Loucy (cell line): Measurements from ENCODE around the gene LUZP1.
A peak's percentile ranks its signal among the peaks of the same experiment; 100 is the strongest.

Experiments used
- H2AFZ ChIP-seq: fragments of 200-600 bp; sonication (generic); 2 replicates; pipeline ENCODE4 v1.6.0; 2016; ENCODE audit warnings: antibody characterized with exemption, mild to moderate bottlenecking, low read length, moderate library complexity
- H3F3A ChIP-seq: fragments of 200-600 bp; 2 replicates; pipeline ENCODE4 v1.6.0; 2016; ENCODE audit warnings: antibody characterized with exemption, low read depth, mild to moderate bottlenecking
- H3K27me3 ChIP-seq: fragments of 200-600 bp; sonication (generic); 2 replicates; pipeline ENCODE4 v1.6.1; 2014; ENCODE audit warnings: low read length, mild to moderate bottlenecking; ENCODE audit not compliant: insufficient read depth, poor library complexity, severe bottlenecking
- H3K36me3 ChIP-seq: fragments of 200-600 bp; sonication (generic); 2 replicates; pipeline ENCODE4 v1.6.1; 2016; ENCODE audit warnings: low read length; ENCODE audit not compliant: insufficient read depth
- H3K4me1 ChIP-seq: fragments of 200-600 bp; sonication (generic); 2 replicates; pipeline ENCODE4 v1.5.1; 2014; ENCODE audit warnings: low read length, mild to moderate bottlenecking; ENCODE audit not compliant: insufficient read depth, poor library complexity, severe bottlenecking
- H3K4me2 ChIP-seq: fragments of 200-600 bp; sonication (generic); 2 replicates; pipeline ENCODE4 v1.6.0; 2014; ENCODE audit warnings: antibody characterized with exemption, low read length, low read depth, mild to moderate bottlenecking; ENCODE audit not compliant: poor library complexity, severe bottlenecking
- H3K4me3 ChIP-seq: fragments of 200-600 bp; sonication (generic); 2 replicates; pipeline ENCODE4 v1.5.1; 2014; ENCODE audit warnings: low read length, mild to moderate bottlenecking, mixed read lengths; ENCODE audit not compliant: poor library complexity, severe bottlenecking
- H3K79me2 ChIP-seq: fragments of 200-600 bp; sonication (generic); 2 replicates; pipeline ENCODE4 v1.6.1; 2014; ENCODE audit warnings: low read length; ENCODE audit not compliant: insufficient read depth
- H3K9ac ChIP-seq: fragments of 200-600 bp; sonication (generic); 2 replicates; pipeline ENCODE4 v1.6.0; 2014; ENCODE audit warnings: mild to moderate bottlenecking, low read depth, low read length, moderate library complexity; ENCODE audit not compliant: poor library complexity, severe bottlenecking
- H3K9me2 ChIP-seq: fragments of 200-600 bp; sonication (generic); replicated peaks from 2 replicates; pipeline ENCODE4 v1.6.1; 2016; ENCODE audit warnings: low read depth, low read length, mixed read lengths
- H3K9me3 ChIP-seq: fragments of 200-600 bp; sonication (generic); 2 replicates; pipeline ENCODE4 v1.6.1; 2014; ENCODE audit warnings: mild to moderate bottlenecking, antibody characterized with exemption, low read length, low read depth; ENCODE audit not compliant: insufficient read depth
- H4K20me1 ChIP-seq: fragments of 200-600 bp; sonication (generic); 2 replicates; pipeline ENCODE4 v1.6.0; 2014; ENCODE audit warnings: antibody characterized with exemption, low read length, mild to moderate bottlenecking; ENCODE audit not compliant: insufficient read depth, poor library complexity, severe bottlenecking
- EZH2phosphoT487 ChIP-seq: fragments of 200-600 bp; IDR thresholded peaks from 2 replicates; pipeline ENCODE4 v1.6.1; 2018; ENCODE audit warnings: antibody characterized with exemption, mild to moderate bottlenecking, moderate library complexity, borderline replicate concordance
- TF ChIP-seq, protein P1 (sequence below): fragments of 200-600 bp; sonication (generic); conservative IDR thresholded peaks from 2 replicates; pipeline ENCODE4 v1.5.1; 2014; ENCODE audit warnings: mild to moderate bottlenecking, antibody characterized with exemption, low read length

Gene LUZP1

DNA sequence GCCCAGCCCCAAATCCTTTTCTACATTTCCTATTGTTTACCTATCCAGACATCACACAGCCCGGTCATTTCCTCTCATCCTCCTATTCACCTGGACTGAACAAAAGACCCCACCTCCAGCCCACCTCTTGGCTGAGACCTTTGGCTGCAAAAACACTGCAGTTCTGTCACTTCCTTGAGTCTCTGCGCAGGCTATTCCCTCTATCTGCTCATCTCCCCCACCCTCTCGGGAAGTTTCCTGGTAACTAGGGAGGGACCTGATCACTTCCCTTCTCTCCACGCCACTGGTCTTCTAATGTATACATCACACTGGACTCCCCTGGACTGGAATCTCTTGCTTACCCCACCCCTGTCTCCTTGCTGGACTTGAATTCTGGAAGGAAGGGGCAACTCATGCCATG, 43.3 kb upstream of the LUZP1 start:
- no peaks in the 10 kb centered on the region for H3K9me2 ChIP-seq
- H3K79me2 ChIP-seq, result no peaks in the 10 kb centered on the region
- H3F3A ChIP-seq, result no peaks in the 10 kb centered on the region
- no peaks in the 10 kb centered on the region for H4K20me1 ChIP-seq
- H3K4me2 ChIP-seq, result no peak overlapping the region
- peaks cover 2% of the 10 kb centered on the region for H3K27me3 ChIP-seq
- no peak overlapping the region for H3K9ac ChIP-seq
- H3K36me3 ChIP-seq, result no peaks in the 10 kb centered on the region
- H3K4me3 ChIP-seq, result no peak overlapping the region
- TF ChIP-seq, protein P1, sequence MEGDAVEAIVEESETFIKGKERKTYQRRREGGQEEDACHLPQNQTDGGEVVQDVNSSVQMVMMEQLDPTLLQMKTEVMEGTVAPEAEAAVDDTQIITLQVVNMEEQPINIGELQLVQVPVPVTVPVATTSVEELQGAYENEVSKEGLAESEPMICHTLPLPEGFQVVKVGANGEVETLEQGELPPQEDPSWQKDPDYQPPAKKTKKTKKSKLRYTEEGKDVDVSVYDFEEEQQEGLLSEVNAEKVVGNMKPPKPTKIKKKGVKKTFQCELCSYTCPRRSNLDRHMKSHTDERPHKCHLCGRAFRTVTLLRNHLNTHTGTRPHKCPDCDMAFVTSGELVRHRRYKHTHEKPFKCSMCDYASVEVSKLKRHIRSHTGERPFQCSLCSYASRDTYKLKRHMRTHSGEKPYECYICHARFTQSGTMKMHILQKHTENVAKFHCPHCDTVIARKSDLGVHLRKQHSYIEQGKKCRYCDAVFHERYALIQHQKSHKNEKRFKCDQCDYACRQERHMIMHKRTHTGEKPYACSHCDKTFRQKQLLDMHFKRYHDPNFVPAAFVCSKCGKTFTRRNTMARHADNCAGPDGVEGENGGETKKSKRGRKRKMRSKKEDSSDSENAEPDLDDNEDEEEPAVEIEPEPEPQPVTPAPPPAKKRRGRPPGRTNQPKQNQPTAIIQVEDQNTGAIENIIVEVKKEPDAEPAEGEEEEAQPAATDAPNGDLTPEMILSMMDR, result no peak
- no peak for TF ChIP-seq EZH2phosphoT487
- H3K4me1 ChIP-seq, result no peaks in the 10 kb centered on the region
- H3K9me3 ChIP-seq, result no peaks in the 10 kb centered on the region
- no peak overlapping the region for H2AFZ ChIP-seq

DNA sequence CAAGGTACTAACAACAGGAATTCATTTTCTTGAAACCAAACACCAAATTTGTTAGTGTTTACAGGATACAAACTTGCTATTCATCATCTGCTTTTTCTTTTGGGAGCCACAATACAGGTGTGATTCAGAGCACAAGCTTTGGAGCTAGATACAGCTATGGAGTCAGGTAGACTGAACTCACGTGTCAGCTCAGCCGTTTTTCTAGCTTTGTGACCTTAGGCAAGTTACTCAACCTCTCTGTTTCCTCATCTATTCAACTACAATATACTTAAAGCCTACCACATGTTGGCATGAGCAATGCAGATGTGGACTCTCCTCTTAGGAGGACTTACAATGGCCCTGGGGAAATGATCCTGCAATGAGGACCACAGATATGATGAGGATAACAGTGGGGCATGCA, 42.3 kb upstream of the LUZP1 start:
- Histone ChIP-seq H4K20me1 (no peaks in the 10 kb centered on the region), H3K36me3 (no peaks in the 10 kb centered on the region), H3K9me3 (no peaks in the 10 kb centered on the region), H3K4me2 (no peak overlapping the region), H3K9ac (no peak overlapping the region), H2AFZ (no peak overlapping the region), H3K9me2 (no peaks in the 10 kb centered on the region), H3F3A (no peaks in the 10 kb centered on the region), H3K4me3 (no peak overlapping the region), H3K4me1 (no peaks in the 10 kb centered on the region), H3K79me2 (no peaks in the 10 kb centered on the region), H3K27me3 (no peaks in the 10 kb centered on the region)
- TF ChIP-seq, protein P1, result no peak
- TF ChIP-seq EZH2phosphoT487, result no peak

DNA sequence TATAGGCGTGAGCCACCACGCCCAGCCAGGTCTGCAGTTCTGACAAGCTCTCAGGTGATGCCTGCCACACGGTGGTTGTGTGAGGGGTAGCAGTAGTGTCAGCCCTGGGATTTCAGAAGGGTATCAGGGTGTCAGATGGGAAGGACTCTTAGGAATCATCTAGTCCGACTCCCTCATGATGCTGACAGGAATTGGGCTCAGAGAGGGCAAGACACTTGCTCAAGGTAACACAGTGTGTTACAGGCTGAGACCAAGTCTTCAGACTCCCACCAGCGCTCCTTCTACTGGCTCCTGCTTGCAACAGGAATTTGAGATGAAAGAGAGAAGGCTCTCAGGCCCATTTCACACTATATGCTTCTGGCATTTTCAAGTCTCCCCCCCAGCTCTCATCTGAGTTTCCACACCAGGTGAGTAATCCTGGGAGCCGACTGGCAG, 41.7 kb upstream of the LUZP1 start:
- Histone ChIP-seq H3K27me3 (no peaks in the 10 kb centered on the region), H3K9me2 (no peaks in the 10 kb centered on the region), H2AFZ (0 out of 2 replicates have a peak overlapping the region, but pooled peaks have one; percentile 20), H3K79me2 (no peaks in the 10 kb centered on the region), H3K9ac (no peak overlapping the region), H3K4me2 (no peak overlapping the region), H4K20me1 (no peaks in the 10 kb centered on the region), H3K4me3 (no peak overlapping the region), H3F3A (no peaks in the 10 kb centered on the region), H3K4me1 (no peaks in the 10 kb centered on the region), H3K9me3 (no peaks in the 10 kb centered on the region), H3K36me3 (no peaks in the 10 kb centered on the region)
- TF ChIP-seq, protein P1, result peak; percentile 49
- no peak for TF ChIP-seq EZH2phosphoT487
